HG02610 (cell line): ENCODE measurements around the gene PABPC3.

Source experiments
- ATAC-seq: cut with Tn5 transposase; IDR thresholded peaks from one replicate; pipeline ENCODE4 v1.9.1; 2021; ENCODE audit warnings: mild to moderate bottlenecking, moderate library complexity; ENCODE audit not compliant: unreplicated experiment

The PABPC3 gene

GRCh38 chr13:25110956-25111584, 15.1 kb downstream of the PABPC3 start:
- ATAC-seq: no peak

DNA sequence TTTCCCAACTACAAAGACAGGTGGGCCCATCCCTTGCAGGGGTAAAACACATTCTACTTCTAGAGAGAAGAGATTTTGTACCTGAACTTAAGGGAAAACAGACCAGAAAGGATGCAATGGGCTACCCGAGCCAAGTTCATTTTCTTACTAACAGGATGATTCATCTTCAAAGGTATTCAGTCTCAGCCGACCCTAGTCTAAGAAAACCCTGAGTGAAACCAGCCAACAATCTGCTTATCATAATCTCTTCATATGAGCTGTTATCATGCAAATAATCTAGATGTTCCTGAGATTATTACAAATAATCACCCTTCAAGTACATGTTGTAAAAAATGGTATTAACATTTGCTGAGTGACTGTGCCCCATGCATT, 15.6 kb downstream of the PABPC3 start:
- ATAC-seq: no peak

- no peak for ATAC-seq
Observed at GRCh38 chr13:25112695-25113255, 16.8 kb downstream of the PABPC3 start.

DNA sequence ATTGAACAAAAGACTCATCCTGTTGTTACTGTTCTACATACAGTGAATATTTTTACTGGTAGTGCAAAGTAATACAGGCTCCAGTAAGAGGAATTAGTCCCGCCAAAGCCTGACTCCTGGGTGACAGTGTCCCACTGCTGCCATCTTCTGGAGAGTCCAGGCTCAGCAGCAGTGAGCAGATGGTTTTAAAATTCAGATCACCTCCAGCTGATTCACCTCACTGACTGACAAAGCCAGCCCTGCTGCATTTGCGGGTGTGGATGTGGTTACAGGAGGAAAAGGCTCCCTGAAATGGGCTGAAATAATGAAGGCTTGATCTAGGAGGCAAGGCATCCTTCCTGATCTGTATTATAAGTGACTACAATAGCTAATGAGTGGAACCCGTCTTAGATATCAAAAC, 18.3 kb downstream of the PABPC3 start:
- ATAC-seq: peak; percentile 60

- ATAC-seq: no peak
Observed at GRCh38 chr13:25116044-25116443, 20.1 kb downstream of the PABPC3 start.

DNA sequence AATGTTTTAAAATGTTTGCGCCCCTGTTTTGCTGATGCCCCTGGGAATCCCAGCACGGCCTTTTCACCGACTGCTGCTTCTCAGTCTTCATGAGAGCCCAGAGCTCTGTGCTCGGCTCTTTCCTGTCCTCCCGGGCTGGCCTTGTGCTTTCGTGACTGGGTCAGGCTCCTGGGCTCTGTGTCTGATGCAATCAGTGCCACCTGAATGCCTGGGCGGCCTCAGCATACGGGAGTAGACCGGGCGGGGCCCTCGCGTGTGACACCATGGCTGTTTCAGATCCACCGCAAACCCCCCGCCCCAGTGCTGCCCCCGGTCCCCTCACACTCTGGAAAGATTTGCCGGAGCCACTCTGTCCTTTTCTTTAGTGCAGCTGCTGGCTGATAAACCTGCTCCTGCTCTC, 21.4 kb downstream of the PABPC3 start:
- no peak for ATAC-seq

- ATAC-seq: no peak
Observed at GRCh38 chr13:25118378-25118905, 22.5 kb downstream of the PABPC3 start.

- ATAC-seq: no peak
Observed at GRCh38 chr13:25130944-25131343, 35.0 kb downstream of the PABPC3 start.

- no peak for ATAC-seq
Observed at GRCh38 chr13:25131881-25132420, 36.0 kb downstream of the PABPC3 start.

GRCh38 chr13:25132751-25133390, 36.9 kb downstream of the PABPC3 start:
- no peak for ATAC-seq

DNA sequence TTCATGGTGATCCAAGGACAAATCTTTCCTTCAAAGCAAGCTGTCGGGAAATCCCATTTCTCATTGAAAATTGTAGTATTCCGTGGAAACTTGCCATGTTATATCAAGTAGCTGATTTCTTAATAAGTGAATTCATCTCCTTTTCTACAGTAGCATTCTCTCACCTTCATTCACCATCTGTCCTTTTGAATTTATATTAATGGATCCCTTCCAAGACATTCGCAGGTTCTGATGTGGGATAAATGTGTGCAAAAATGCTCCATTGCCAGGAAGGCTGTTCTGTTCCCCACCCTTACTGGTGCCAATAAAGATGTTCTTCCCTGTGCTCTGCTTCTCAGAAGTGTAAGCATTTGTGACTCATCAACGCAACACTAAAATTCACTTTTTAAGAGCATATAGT, 40.0 kb downstream of the PABPC3 start:
- no peak for ATAC-seq

GRCh38 chr13:25136880-25137787, 41.2 kb downstream of the PABPC3 start:
- no peak for ATAC-seq

DNA sequence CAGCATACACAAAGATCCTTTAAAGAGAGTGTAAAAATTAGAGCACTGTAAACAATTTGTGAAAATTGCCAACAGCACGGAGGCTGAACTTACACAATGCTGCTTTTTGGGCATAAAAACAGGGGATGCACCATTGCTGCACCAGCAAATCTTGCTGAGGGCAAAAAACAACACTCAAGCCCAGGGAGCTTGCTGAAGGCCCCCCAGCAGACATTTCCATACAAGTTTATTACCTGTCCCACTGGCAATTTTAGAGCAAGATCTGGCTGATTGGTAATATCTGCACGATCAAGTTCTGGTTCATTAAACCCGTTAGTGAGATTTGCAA, 41.8 kb downstream of the PABPC3 start:
- no peak for ATAC-seq

GRCh38 chr13:25141042-25141441, 45.1 kb downstream of the PABPC3 start:
- ATAC-seq: no peak

GRCh38 chr13:25143706-25144105, 47.8 kb downstream of the PABPC3 start:
- ATAC-seq: no peak

DNA sequence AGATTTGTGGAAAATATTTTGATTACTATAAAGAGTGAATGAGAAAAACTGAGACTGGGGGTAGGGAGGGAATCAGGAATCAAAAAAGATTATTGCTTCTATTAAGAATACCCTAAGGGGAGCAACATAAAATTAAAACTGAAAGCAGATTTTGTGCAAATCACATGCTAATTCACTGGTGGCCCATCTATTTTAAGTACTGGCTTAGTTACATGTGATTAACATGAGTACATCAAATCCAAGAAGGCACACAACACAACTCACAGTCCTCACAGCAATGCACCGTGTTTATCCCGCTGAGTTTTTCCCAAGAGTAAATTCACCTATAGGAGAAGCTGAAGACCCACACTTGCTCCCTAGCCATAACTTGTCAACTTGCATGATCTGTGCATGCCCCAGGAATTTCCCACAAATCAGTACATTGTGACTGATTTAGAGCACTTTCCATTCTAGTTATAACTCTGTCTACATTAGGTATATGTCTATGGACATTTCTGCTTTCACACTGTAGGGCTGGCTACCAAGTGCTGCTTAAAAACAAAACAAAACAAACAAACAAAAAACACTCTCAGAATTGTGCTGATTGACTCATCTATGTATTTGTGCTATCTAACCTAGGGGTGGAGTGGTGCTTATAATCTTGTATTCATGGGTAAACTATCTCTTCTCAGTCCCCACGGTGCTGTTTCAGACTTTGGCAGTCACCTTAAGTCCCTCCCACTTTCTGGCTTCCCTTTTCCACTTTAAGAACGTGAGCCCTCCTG, 51.9 kb downstream of the PABPC3 start:
- ATAC-seq: peak; percentile 94

DNA sequence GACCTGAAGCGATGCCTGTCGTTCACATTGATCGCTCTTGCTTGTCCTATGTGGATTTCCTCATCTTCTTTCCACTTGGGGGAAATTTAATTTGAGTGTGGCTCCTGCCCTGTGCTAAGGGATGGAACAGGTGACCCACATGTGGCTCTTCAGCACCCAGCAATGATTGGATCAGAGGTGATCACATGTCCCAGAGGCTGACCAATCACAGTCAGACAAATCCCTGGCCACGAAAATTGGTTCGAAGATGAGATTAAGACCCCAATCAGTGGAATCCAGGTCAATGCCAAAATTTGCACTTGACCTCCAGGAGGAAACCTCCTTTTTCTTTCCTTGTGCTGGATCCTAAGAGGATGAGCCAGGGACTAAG, 52.5 kb downstream of the PABPC3 start:
- ATAC-seq: no peak
